HEK293 (cell line): Measurements from ENCODE around the gene COL11A2.

Source experiments
- CTCF ChIA-PET: fragments of 350-600 bp; formaldehyde crosslinking; extraction: SDS; loops from one replicate; lab custom pipeline; 2021; ENCODE audit warnings: antibody characterized with exemption; lab: Yijun Ruan, JAX
- POLR2A ChIA-PET: fragments of 300-600 bp; formaldehyde crosslinking; extraction: SDS; loops from one replicate; lab custom pipeline; 2020; ENCODE audit warnings: antibody characterized with exemption, inconsistent platforms; lab: Yijun Ruan, JAX
- H3K27ac ChIP-seq: fragments of 200-500 bp; sonication (Bioruptor generic); 2 replicates; pipeline ENCODE4 v1.5.1; 2014; ENCODE audit warnings: low read depth, low read length, control low read depth, inconsistent platforms; ENCODE audit errors: extremely low read depth
- H3K36me3 ChIP-seq, 2 experiments: fragments of 200-500 bp in 1 of 2; sonication (Bioruptor generic) in 1 of 2; 1 replicate in 1 of 2; 2 replicates in 1 of 2; pipeline ENCODE4 v1.5.1; 2014 to 2017; ENCODE audit warnings: inconsistent platforms in 2 of 2, low read length in 2 of 2; ENCODE audit not compliant: control insufficient read depth in 2 of 2, insufficient read depth in 1 of 2
- H3K4me1 ChIP-seq: fragments of 200-500 bp; sonication (Bioruptor generic); 2 replicates; pipeline ENCODE4 v1.5.1; 2014; ENCODE audit warnings: mild to moderate bottlenecking, low read length, inconsistent platforms; ENCODE audit not compliant: control insufficient read depth, insufficient read depth
- H3K4me3 ChIP-seq: 2 replicates; pipeline ENCODE4 v1.5.1; 2011; ENCODE audit warnings: low read depth, mild to moderate bottlenecking, control low read depth, low read length, moderate library complexity
- H3K9me3 ChIP-seq: fragments of 200-500 bp; sonication (Bioruptor generic); 2 replicates; pipeline ENCODE4 v1.5.1; 2014; ENCODE audit warnings: low read depth, low read length, inconsistent platforms; ENCODE audit not compliant: control insufficient read depth, insufficient read depth
- PRDM1 ChIP-seq: fragments of 450-650 bp; formaldehyde crosslinking; IDR thresholded peaks from 2 replicates; pipeline ENCODE4; 2016; ENCODE audit warnings: missing biosample characterization, missing genetic modification characterization
- ZBTB20 ChIP-seq: fragments of 450-650 bp; formaldehyde crosslinking; IDR thresholded peaks from 2 replicates; pipeline ENCODE4 v1.5.1; 2016; ENCODE audit warnings: missing biosample characterization, missing genetic modification characterization
- ZNF132 ChIP-seq: fragments of 450-650 bp; formaldehyde crosslinking; IDR thresholded peaks from 2 replicates; pipeline ENCODE4 v1.5.1; 2017; ENCODE audit warnings: missing biosample characterization, missing genetic modification characterization, borderline replicate concordance
- ZNF146 ChIP-seq: fragments of 450-650 bp; formaldehyde crosslinking; IDR thresholded peaks from 2 replicates; pipeline ENCODE4 v1.5.1; 2016; ENCODE audit warnings: missing biosample characterization, missing genetic modification characterization
- ZNF202 ChIP-seq: fragments of 450-650 bp; formaldehyde crosslinking; IDR thresholded peaks from 2 replicates; pipeline ENCODE4 v1.5.1; 2016; ENCODE audit warnings: missing biosample characterization, missing genetic modification characterization, borderline replicate concordance
- ZNF221 ChIP-seq: fragments of 450-650 bp; formaldehyde crosslinking; IDR thresholded peaks from 2 replicates; pipeline ENCODE4 v1.5.1; 2017; ENCODE audit warnings: missing biosample characterization, missing genetic modification characterization, borderline replicate concordance
- ZNF311 ChIP-seq: fragments of 450-650 bp; formaldehyde crosslinking; IDR thresholded peaks from 2 replicates; pipeline ENCODE4 v1.5.1; 2017; ENCODE audit warnings: missing biosample characterization, missing genetic modification characterization, borderline replicate concordance
- ZNF324 ChIP-seq: fragments of 450-650 bp; formaldehyde crosslinking; IDR thresholded peaks from 2 replicates; pipeline ENCODE4 v1.5.1; 2016; ENCODE audit warnings: missing biosample characterization, missing genetic modification characterization
- ZNF391 ChIP-seq: fragments of 450-650 bp; formaldehyde crosslinking; IDR thresholded peaks from 2 replicates; pipeline ENCODE4 v1.5.1; 2016; ENCODE audit warnings: low read depth, missing biosample characterization, missing genetic modification characterization, borderline replicate concordance
- ZNF621 ChIP-seq: fragments of 450-650 bp; formaldehyde crosslinking; IDR thresholded peaks from 2 replicates; pipeline ENCODE4 v1.5.1; 2017; ENCODE audit warnings: missing biosample characterization, missing genetic modification characterization
- ZNF654 ChIP-seq: fragments of 450-650 bp; formaldehyde crosslinking; IDR thresholded peaks from 2 replicates; pipeline ENCODE4 v1.5.1; 2016; ENCODE audit warnings: low read depth, missing biosample characterization, missing genetic modification characterization
- TF ChIP-seq, protein P1 (sequence below): sonication (generic); formaldehyde crosslinking; IDR thresholded peaks from 2 replicates; pipeline ENCODE4 v1.8.1; 2022; ENCODE audit warnings: mild to moderate bottlenecking, moderate library complexity, missing genetic modification reagents
- TF ChIP-seq, protein P2 (sequence below): fragments of 450-650 bp; formaldehyde crosslinking; IDR thresholded peaks from 2 replicates; pipeline ENCODE4 v1.5.1; 2017; ENCODE audit warnings: missing biosample characterization, missing genetic modification characterization
- TF ChIP-seq, protein P3 (sequence below): fragments of 450-650 bp; formaldehyde crosslinking; IDR thresholded peaks from 2 replicates; pipeline ENCODE4; 2016; ENCODE audit warnings: missing biosample characterization, missing genetic modification characterization
- TF ChIP-seq, protein P4 (sequence below): fragments of 450-650 bp; formaldehyde crosslinking; IDR thresholded peaks from 2 replicates; pipeline ENCODE4 v1.5.1; 2016; ENCODE audit warnings: missing biosample characterization, missing genetic modification characterization, borderline replicate concordance
- TF ChIP-seq, protein P5 (sequence below): fragments of 450-650 bp; formaldehyde crosslinking; conservative IDR thresholded peaks from 2 replicates; pipeline ENCODE4 v1.5.1; 2016; ENCODE audit warnings: low read depth, missing biosample characterization, missing genetic modification characterization

Gene COL11A2

DNA sequence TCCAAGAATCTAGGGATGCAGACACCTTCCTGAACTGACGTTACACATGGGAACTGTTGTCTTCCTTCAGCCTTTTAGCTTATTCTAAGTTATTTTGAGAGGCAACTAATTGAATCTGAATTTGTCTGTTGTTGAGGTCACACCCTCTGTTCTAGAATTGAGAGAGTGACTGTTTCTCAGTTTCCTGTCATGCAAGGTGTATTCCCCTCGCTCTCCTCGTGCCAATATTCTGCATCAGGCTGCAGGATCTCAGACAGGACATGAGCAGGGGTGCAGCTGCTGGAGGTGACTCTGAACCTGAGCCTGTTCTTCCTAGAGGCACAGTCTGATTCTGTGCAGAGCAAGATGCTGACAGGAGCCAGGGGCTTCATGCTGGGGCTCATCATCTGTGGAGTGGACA, 63.9 kb downstream of the COL11A2 start (continued):
- TF ChIP-seq ZNF132 (tag by site-specific recombination) (no peak), ZNF146 (no peak), ZNF202 (no peak)
- TF ChIP-seq, protein P1, sequence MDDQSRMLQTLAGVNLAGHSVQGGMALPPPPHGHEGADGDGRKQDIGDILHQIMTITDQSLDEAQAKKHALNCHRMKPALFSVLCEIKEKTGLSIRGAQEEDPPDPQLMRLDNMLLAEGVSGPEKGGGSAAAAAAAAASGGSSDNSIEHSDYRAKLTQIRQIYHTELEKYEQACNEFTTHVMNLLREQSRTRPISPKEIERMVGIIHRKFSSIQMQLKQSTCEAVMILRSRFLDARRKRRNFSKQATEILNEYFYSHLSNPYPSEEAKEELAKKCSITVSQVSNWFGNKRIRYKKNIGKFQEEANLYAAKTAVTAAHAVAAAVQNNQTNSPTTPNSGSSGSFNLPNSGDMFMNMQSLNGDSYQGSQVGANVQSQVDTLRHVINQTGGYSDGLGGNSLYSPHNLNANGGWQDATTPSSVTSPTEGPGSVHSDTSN (CRISPR knock-in tag) = no peak
- TF ChIP-seq, protein P2, sequence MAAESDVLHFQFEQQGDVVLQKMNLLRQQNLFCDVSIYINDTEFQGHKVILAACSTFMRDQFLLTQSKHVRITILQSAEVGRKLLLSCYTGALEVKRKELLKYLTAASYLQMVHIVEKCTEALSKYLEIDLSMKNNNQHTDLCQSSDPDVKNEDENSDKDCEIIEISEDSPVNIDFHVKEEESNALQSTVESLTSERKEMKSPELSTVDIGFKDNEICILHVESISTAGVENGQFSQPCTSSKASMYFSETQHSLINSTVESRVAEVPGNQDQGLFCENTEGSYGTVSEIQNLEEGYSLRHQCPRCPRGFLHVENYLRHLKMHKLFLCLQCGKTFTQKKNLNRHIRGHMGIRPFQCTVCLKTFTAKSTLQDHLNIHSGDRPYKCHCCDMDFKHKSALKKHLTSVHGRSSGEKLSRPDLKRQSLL (tag by site-specific recombination) = no peak

DNA sequence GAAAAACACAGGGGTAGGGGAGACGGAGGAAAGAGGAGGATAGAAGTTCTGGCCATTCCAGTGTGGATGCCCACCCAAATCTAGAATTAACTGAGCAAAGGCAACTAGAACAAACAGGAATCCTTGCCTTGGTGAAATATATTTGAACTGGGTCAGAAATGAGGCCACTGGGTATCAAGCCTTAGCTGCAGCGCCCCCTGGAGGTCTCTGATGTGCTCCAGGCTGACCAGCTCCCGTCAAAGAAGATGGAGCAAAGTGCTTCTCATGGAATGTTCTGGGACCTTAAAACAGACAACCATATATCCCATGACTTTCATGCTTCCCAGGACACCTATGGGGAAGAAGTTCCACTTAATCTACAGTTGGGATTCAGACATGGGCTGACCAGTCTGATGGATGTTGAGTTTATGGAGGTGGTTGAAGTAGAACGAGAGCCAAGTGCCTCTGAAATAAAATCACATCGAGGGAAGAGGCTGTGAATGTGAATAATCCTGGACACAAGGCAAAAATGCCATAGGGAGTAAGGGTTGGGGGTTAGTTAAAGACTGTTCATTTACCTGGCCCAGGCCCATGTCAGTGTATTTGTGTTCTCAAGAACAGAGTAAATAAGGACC, 66.1 kb downstream of the COL11A2 start:
- Histone ChIP-seq H3K27ac (no peak overlapping the region), H3K4me3 (no peak overlapping the region), H3K4me1 (no peaks in the 10 kb centered on the region), H3K36me3 (no peaks in the 10 kb centered on the region), H3K9me3 (no peaks in the 10 kb centered on the region)
- TF ChIP-seq ZNF311 (tag by site-specific recombination) (no peak), ZNF654 (tag by site-specific recombination) (peak; percentile 14)
- ChIA-PET CTCF (interaction anchor here (0.6 to 9.8 kb wide), 27 partner anchors 8 to 503 kb away, joined by 3 to 176 read pairs (median 4); no protein-coding TSS in a partner anchor), POLR2A (interaction anchor here (0.8 to 1.2 kb wide), 2 partner anchors 122 to 123 kb away, joined by 3 read pairs; no protein-coding TSS in a partner anchor)

DNA sequence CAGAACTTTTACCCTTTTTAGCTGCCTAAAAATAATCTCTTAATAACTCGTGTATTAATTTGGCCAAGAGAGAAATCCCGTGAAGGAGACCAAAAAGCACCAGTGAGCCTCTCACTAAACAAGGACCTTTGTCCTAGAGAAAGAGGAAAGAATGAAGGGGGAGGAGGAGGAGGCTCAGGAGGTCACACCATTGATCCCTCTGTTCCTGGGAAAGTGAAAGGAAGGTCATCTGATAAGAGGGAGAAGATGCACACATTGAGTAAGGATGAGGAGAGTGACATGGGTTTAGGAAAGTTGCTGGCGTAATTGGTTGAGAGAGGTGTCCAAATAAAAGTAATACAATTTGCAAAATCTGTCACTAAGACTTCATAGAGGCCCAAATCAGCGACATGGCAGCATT, 67.3 kb downstream of the COL11A2 start:
- Histone ChIP-seq H3K36me3 (no peaks in the 10 kb centered on the region), H3K27ac (no peak overlapping the region), H3K4me3 (no peak overlapping the region), H3K4me1 (no peaks in the 10 kb centered on the region), H3K9me3 (no peaks in the 10 kb centered on the region)
- no peak for TF ChIP-seq ZNF324 (tag by site-specific recombination)
- TF ChIP-seq PRDM1 (tag by site-specific recombination) = 0 out of 2 replicates have a peak, but pooled peaks have one; percentile 10
- POLR2A ChIA-PET = no interaction called here
- CTCF ChIA-PET = interaction anchor here (0.5 to 9.8 kb wide), 22 partner anchors 9 to 936 kb away, joined by 3 to 176 read pairs (median 6); no protein-coding TSS in a partner anchor

DNA sequence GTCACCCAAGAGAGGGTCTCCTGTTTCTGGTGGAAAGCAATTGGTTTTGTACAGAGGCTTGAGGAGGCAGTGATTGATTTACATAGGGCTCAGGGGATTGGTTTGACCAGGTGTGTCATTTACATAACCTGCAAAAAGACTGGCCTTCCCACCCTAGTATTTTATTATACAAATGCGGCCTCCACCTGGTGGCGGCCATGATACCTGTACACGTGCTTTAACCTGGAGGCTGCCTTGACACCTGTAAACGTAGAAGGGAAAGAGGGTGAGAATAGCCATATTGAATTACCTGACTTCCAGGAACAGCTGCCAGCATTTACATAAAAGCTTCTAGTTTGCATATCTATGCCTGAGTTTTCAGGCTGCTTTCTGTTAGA, 67.8 kb downstream of the COL11A2 start:
- no peaks in the 10 kb centered on the region for H3K36me3 ChIP-seq
- H3K4me1 ChIP-seq = no peaks in the 10 kb centered on the region
- ChIA-PET CTCF (interaction anchor here (0.5 to 9.8 kb wide), 25 partner anchors 9 to 1325 kb away, joined by 3 to 176 read pairs (median 5); no protein-coding TSS in a partner anchor), POLR2A (no interaction called here)
- no peak overlapping the region for H3K27ac ChIP-seq
- no peaks in the 10 kb centered on the region for H3K9me3 ChIP-seq
- H3K4me3 ChIP-seq = no peak overlapping the region
- TF ChIP-seq, protein P1 (CRISPR knock-in tag) = no peak
- TF ChIP-seq, protein P3, sequence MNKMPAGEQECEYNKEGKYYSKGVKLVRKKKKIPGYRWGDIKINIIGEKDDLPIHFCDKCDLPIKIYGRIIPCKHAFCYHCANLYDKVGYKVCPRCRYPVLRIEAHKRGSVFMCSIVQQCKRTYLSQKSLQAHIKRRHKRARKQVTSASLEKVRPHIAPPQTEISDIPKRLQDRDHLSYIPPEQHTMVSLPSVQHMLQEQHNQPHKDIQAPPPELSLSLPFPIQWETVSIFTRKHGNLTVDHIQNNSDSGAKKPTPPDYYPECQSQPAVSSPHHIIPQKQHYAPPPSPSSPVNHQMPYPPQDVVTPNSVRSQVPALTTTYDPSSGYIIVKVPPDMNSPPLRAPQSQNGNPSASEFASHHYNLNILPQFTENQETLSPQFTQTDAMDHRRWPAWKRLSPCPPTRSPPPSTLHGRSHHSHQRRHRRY (tag by site-specific recombination) = no peak
- TF ChIP-seq, protein P4, sequence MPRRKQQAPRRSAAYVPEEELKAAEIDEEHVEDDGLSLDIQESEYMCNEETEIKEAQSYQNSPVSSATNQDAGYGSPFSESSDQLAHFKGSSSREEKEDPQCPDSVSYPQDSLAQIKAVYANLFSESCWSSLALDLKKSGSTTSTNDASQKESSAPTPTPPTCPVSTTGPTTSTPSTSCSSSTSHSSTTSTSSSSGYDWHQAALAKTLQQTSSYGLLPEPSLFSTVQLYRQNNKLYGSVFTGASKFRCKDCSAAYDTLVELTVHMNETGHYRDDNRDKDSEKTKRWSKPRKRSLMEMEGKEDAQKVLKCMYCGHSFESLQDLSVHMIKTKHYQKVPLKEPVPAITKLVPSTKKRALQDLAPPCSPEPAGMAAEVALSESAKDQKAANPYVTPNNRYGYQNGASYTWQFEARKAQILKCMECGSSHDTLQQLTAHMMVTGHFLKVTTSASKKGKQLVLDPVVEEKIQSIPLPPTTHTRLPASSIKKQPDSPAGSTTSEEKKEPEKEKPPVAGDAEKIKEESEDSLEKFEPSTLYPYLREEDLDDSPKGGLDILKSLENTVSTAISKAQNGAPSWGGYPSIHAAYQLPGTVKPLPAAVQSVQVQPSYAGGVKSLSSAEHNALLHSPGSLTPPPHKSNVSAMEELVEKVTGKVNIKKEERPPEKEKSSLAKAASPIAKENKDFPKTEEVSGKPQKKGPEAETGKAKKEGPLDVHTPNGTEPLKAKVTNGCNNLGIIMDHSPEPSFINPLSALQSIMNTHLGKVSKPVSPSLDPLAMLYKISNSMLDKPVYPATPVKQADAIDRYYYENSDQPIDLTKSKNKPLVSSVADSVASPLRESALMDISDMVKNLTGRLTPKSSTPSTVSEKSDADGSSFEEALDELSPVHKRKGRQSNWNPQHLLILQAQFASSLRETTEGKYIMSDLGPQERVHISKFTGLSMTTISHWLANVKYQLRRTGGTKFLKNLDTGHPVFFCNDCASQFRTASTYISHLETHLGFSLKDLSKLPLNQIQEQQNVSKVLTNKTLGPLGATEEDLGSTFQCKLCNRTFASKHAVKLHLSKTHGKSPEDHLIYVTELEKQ (tag by site-specific recombination) = no peak
- TF ChIP-seq ZNF391 (tag by site-specific recombination) = no peak
- no peak for TF ChIP-seq ZNF221 (tag by site-specific recombination)
- TF ChIP-seq ZBTB20 (tag by site-specific recombination) = no peak
- no peak for TF ChIP-seq ZNF621 (tag by site-specific recombination)
- TF ChIP-seq, protein P5, sequence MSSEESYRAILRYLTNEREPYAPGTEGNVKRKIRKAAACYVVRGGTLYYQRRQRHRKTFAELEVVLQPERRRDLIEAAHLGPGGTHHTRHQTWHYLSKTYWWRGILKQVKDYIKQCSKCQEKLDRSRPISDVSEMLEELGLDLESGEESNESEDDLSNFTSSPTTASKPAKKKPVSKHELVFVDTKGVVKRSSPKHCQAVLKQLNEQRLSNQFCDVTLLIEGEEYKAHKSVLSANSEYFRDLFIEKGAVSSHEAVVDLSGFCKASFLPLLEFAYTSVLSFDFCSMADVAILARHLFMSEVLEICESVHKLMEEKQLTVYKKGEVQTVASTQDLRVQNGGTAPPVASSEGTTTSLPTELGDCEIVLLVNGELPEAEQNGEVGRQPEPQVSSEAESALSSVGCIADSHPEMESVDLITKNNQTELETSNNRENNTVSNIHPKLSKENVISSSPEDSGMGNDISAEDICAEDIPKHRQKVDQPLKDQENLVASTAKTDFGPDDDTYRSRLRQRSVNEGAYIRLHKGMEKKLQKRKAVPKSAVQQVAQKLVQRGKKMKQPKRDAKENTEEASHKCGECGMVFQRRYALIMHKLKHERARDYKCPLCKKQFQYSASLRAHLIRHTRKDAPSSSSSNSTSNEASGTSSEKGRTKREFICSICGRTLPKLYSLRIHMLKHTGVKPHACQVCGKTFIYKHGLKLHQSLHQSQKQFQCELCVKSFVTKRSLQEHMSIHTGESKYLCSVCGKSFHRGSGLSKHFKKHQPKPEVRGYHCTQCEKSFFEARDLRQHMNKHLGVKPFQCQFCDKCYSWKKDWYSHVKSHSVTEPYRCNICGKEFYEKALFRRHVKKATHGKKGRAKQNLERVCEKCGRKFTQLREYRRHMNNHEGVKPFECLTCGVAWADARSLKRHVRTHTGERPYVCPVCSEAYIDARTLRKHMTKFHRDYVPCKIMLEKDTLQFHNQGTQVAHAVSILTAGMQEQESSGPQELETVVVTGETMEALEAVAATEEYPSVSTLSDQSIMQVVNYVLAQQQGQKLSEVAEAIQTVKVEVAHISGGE (tag by site-specific recombination) = no peak
